Measurements from ENCODE around the gene ATG4A.

Gene ATG4A

DNA sequence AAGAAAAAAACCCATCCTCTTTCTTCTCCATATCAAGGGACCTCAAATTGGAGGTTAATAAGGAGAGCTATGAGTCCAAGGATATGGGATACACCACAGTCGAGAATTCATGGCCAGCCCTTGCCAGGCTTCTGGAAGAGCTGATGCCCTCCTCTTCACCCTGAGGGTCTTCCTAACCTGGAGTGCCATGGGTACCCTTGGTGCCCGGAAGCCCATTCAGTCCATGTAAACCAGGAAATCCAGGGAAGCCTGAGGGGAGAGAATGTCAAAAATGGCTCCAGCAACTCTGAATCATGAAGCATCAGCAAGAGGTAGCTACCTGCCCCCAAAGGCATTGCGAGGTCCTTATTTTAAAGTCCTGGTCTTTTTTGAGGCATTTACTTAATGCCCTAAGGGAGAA, 78.2 kb downstream of the ATG4A start:
- no peak for DNase-seq

DNA sequence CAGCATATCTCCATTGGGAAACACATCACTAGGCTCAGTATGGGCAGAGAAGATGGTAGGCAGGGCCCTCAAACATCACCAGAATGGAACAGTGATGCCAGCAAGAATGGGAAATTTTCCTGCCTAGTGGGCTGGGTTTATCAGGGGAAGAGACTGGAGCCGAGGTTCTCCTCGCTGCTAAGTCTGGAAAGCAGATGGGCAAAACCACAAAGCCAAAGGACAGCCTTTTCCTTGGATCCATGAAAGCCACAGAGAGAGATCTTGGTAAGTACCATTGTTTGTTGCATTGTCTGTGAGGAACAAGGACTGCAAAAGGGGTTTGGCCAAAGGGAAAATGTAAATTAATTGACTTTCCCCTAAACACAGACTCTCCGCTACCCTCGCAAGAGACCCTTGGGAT, 80.1 kb downstream of the ATG4A start:
- DNase-seq: no peak

DNA sequence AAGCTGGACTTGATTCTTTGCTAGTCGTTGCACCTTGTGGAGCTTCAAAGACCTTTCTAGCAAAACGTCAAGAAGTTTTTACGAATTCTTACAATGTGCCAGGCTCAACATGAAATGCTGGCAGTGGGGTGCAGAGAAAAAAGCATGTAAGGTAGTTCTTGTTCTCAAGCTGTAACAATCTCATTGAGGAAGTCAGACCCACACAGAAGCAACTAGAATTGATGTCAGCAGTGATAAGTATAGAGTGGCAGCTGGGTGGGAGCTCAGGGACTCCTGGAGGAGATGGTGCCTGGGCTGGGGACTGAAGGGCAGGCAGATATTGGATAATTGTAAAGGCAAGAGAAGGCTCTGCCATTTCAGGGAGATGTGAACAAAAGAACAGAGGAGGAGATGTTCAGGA, 82.3 kb downstream of the ATG4A start:
- no peak for DNase-seq

DNA sequence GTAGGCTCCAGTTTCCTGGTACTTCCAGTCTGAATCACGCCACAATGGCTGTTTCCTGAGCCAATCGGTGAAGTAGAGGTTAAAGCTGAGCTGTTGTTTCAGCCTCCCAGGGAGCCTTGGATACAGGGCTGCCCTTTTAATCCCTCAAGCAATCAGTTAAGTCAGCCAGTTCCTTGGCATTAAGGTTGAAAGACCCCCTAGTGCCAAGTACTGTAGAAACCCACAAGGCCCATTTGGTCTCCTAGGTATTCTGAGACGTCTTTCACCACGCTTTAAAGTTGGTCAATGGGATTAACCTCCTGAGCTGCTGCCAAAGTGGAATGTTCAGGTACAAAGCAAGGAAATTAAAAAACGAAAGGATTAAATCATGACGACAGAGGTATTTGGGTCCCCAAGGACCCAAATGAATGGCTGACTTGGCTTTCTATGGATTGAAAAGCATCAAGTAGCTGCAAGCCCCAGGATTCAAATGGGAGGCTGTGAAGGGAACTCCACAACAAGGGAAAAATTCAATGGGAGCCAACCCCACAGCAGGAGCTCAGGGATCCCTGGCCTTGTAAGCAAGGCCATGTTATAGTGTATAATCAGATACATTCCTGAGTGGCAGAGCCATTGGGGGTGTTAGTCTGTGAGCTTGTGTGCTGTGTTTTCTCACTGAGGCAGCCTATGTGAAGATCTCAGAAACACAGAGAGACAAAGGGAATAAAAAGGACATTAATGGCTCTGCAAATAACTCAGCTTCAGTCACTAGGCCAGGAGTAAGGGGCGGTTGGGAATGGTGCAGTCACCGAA, 86.0 kb downstream of the ATG4A start:
- no peak for DNase-seq

DNA sequence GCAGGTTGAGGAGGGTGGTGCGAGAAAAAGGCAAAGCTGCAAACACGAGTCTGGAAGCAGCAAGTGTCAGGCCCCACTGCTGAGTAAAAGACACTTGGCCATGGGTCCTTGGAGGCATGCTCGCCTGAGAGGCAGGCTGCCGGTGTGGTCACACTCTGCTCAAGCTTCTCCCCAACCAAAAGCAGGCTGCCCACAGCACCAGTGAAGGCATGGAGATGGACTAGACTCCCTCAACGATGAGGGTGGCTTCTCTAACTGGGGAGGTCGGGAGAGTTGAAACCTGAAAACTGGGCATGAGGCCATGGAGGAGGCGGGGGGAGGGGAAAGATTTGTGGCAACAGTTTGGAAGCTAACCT, 86.5 kb downstream of the ATG4A start:
- DNase-seq: no peak

DNA sequence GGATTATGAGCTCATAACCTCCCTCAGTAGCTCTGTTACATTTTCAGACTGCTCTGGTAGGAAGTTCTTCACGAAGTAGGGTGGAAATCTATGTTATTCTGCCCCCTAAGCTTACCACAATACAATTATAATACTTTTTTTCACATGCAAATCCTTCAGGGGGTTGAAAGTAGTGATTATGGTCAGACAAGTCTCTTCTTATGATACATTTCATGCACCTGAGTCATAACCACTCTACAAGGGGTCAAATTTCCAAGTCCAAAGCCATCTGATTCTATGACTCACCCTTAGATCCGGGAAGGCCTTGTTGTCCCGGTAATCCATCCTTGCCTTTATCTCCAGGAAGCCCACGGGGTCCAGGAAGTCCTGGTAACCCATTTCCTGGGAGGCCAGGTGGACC, 95.2 kb downstream of the ATG4A start:
- no peak for DNase-seq

DNA sequence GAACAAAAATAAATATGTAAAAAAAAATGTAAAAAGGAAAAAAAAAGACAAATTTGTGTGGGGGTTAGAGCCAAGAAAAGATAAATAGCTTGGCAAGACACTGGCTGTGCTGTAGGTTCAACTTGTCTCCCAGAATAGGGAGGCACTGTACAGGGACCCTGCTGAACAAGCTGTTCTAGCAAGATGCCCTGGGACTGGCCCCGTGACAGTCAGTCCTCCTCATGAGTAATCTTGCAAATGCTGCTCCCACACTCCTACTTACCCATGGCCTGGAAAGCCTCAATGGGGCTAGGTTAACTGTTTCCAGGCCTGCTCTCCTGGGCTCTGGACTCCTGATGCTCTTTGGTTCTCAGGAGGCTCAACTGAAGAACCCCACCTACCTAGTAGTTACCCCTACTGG, 106.8 kb downstream of the ATG4A start:
- no peak for DNase-seq

DNA sequence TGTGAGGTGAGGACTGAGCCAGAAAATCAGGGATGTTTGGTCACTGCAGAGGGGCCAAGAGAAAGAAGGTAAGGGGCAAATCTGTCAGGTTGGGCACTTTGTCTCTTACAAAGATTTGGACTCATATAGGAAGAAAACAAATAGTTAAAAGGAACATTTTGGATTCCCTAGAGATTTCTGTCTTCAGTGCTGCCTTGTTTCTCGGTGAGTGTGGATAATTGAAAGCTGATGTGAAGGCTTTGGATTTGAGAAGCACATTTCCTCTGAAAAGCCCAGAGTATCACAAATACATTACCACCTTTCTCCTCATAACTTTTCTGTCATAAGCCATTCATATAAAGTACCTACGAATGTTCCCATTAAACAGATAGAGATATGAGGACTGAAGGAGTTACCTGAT, 107.5 kb downstream of the ATG4A start:
- DNase-seq: no peak

DNA sequence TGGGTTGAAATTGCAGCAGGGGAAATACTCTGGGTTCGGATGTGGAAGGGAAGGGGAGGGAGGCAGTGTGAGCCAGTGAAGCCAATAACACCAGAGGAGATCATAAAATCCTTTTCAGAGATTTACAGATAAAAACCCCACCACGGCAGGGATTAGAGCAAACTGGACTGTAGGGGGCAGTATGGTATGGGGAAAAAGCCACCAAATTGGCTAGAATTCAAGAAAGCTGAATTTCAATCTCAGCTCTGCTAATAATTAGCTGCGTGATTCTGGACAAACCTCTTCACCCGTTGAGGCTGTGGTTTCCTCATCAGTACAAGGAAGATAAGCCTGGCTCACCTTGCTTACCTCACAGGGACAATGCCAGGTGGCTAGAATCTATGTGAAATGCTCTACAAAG, 108.1 kb downstream of the ATG4A start:
- DNase-seq: peak in 1 of 2 donors; percentile 30

DNA sequence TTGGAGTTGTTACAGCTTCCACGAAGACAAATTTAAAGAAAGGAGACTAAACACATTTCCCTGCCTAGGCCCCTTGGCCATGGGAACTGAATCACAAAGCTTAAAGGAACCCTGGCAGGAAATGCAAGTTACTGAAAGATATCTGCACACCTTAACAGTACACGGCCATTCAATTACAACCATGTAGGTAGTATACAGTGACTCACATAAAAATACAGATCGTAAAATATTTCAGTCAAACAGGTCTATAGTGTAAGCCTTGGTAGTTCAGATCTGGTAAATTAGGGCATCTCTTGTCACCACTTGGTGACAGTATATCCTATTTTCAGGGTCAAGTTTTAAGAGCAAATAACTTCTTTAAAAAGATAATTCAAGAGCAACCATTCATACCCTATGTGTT, 112.0 kb downstream of the ATG4A start:
- DNase-seq: no peak
